IgD-negative memory B cell (primary cell): ENCODE data around the gene TIMM17A. TPM values are rescaled to one million over a fixed set of nuclear protein-coding genes. Genes with fewer than 3 reads are reported as not detected.

Source experiments
- H3K27ac Mint-ChIP-seq, 3 donors: one replicate each; pipeline ENCODE4 v1.8.0; 2020 to 2022; ENCODE audit warnings: mild to moderate bottlenecking in 3 of 3, mixed read lengths in 3 of 3, moderate library complexity in 1 of 3
- H3K27me3 Mint-ChIP-seq: one replicate; pipeline ENCODE4 v1.8.0; 2021; ENCODE audit warnings: mixed read lengths
- H3K36me3 Mint-ChIP-seq: one replicate; pipeline ENCODE4 v1.8.0; 2020; ENCODE audit warnings: mild to moderate bottlenecking, mixed read lengths
- H3K4me1 Mint-ChIP-seq, 3 donors: one replicate each; pipeline ENCODE4 v1.8.0; 2020 to 2022; ENCODE audit warnings: mixed read lengths in 3 of 3, mild to moderate bottlenecking in 1 of 3
- H3K4me3 Mint-ChIP-seq, 4 donors: one replicate each; pipeline ENCODE4 v1.8.0; 2020 to 2022; ENCODE audit warnings: mild to moderate bottlenecking in 4 of 4, mixed read lengths in 4 of 4, moderate library complexity in 3 of 4
- H3K9me3 Mint-ChIP-seq, 3 donors: one replicate each; pipeline ENCODE4 v1.8.0; 2020 to 2021; ENCODE audit warnings: mixed read lengths in 3 of 3, mild to moderate bottlenecking in 1 of 3
- polyA plus RNA-seq: library from polyadenylated mRNA; unstranded; fragments of 300-500 nt; fragmentation: Illumina TruSeq; gene quantifications from one replicate; pipeline ENCODE4 v1.2.3, GENCODE V29; 2021

TIMM17A gene
- 31.3 TPM for polyA plus RNA-seq

DNA sequence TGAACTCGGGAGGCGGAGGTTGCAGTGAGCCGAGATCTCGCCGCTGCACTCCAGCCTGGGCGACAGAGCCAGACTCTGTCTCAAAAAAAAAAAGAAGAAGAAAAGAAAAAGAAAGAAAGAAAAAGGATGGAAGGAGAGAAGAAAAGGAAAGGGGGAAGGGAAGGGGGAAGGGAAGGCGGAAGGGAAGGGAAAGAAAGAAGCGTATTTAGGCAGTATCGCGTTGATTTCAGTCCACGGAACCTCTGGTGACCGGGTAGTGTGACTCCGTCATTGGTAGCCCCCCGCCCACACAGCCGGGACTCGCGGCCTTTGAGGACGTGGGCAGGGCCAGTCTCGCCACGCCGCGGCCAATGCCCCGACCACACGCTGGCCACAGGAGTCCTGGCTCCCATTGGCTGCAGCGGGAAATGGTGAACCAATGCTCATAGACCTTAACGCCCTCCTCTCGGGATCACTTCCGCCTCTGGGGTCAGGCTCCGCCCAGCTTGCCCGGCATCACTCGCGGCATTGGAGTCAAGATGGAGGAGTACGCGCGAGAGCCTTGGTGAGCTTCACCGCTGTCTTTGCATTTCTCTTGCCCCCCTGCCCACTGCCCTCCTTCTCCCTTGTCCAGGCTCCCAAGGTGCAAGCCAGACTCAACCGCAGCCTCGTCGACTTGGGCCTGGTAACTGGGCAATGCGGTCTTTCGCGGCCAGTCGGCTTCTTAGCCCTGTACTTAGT lies at the start of gene TIMM17A:
TSS of gene TIMM17A (plus strand) at position 495 of the 720 bp plus-strand sequence. CDS start at position 519, 24 bp downstream.
- H3K27ac Mint-ChIP-seq, result peak within 1 kb of the TSS; percentile 93 to 99 (median 97)
- no peaks in the 10 kb centered on the region for H3K36me3 Mint-ChIP-seq
- no peaks in the 10 kb centered on the region for H3K9me3 Mint-ChIP-seq
- H3K4me1 Mint-ChIP-seq, result peaks cover 6 to 18% (median 15%) of the 10 kb centered on the region in 3 donors
- H3K27me3 Mint-ChIP-seq, result no peaks in the 10 kb centered on the region
- peak within 1 kb of the TSS; percentile 96 to 98 (median 96) for H3K4me3 Mint-ChIP-seq

DNA sequence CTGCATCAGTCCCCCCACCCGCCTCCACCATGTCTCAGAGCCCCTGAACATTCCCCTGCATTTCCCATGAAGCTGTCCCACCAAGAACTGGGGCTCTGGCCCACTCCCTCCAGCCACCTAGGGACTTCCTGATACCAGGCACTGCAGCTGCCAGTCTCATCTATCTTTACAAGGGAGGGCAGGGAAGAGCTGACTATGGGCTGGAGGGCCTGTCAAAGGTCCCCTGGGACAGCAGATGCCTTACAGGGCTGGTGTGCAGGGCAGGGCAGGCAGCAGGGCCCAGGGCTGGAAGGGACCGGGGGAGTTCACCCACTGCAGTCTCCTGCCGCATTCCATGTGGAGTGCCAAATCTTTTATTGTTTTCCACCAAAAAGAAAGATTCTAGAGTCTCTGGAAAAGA lies 49.0 kb upstream of the TIMM17A start:
- Mint-ChIP-seq H3K9me3 (no peaks in the 10 kb centered on the region), H3K27ac (no peak overlapping the region), H3K36me3 (no peaks in the 10 kb centered on the region), H3K4me3 (no peak overlapping the region), H3K27me3 (peaks cover 2% of the 10 kb centered on the region), H3K4me1 (no peaks in the 10 kb centered on the region)

GRCh38 chr1:201907621-201908020 lies 47.7 kb upstream of the TIMM17A start:
- Mint-ChIP-seq H3K4me3 (no peak overlapping the region), H3K27me3 (peaks cover 2% of the 10 kb centered on the region), H3K4me1 (no peaks in the 10 kb centered on the region), H3K27ac (no peak overlapping the region), H3K9me3 (no peaks in the 10 kb centered on the region), H3K36me3 (no peaks in the 10 kb centered on the region)

GRCh38 chr1:201911826-201912571 lies 43.3 kb upstream of the TIMM17A start:
- no peak overlapping the region for H3K27ac Mint-ChIP-seq
- no peak overlapping the region for H3K4me3 Mint-ChIP-seq
- no peaks in the 10 kb centered on the region for H3K36me3 Mint-ChIP-seq
- H3K4me1 Mint-ChIP-seq, result peaks cover 0 to 1% (median 0%) of the 10 kb centered on the region in 3 donors
- peaks cover 8% of the 10 kb centered on the region for H3K27me3 Mint-ChIP-seq
- no peaks in the 10 kb centered on the region for H3K9me3 Mint-ChIP-seq

- Mint-ChIP-seq H3K4me3 (no peak overlapping the region), H3K4me1 (peaks cover 0 to 1% (median 0%) of the 10 kb centered on the region in 3 donors), H3K27me3 (peaks cover 8% of the 10 kb centered on the region), H3K36me3 (no peaks in the 10 kb centered on the region), H3K9me3 (no peaks in the 10 kb centered on the region), H3K27ac (no peak overlapping the region)
Measured at GRCh38 chr1:201912832-201913231, 42.5 kb upstream of the TIMM17A start.

- Mint-ChIP-seq H3K4me3 (no peak overlapping the region), H3K4me1 (peaks cover 0 to 1% (median 0%) of the 10 kb centered on the region in 3 donors), H3K27ac (no peak overlapping the region), H3K27me3 (peaks cover 8% of the 10 kb centered on the region), H3K9me3 (no peaks in the 10 kb centered on the region), H3K36me3 (no peaks in the 10 kb centered on the region)
Measured at GRCh38 chr1:201914456-201915235, 40.7 kb upstream of the TIMM17A start.

GRCh38 chr1:201916649-201917249 lies 38.6 kb upstream of the TIMM17A start:
- Mint-ChIP-seq H3K27ac (no peak overlapping the region), H3K27me3 (peaks cover 12% of the 10 kb centered on the region), H3K9me3 (no peaks in the 10 kb centered on the region), H3K4me3 (no peak overlapping the region), H3K4me1 (peaks cover 0 to 1% (median 0%) of the 10 kb centered on the region in 3 donors), H3K36me3 (no peaks in the 10 kb centered on the region)

DNA sequence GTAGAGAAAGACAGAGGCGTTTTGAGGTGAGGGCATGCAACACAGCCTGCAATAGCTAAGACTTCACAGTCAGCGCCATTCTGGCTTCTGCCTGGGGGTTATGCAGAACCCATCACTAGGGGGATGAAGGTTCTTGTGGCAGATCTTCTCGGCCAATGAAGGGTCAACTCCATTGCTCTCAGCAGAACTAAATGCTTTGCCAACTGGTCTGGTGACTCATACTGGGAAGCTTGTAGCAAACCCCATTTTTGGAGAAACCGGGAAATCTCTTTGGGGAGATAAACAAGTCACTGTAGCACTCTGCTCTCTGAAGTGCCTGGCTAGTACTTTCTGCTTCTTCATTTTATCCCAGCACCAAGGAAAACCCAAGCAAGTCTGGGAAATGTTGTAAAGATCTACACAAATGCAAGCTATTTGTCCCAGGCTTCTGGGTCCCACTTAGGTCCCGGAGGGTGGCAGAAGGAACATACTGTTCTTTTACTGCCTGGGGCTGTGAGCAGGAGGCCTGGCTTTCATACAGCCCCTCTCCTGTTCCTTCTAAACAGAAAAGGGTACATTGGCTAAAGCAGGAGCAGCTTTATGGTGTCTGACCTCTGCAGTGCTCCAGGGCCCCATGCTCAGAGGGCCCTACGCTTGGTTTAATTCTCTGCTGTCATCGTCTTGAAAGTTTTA lies 37.8 kb upstream of the TIMM17A start:
- no peak overlapping the region for H3K4me3 Mint-ChIP-seq
- H3K36me3 Mint-ChIP-seq, result no peaks in the 10 kb centered on the region
- H3K4me1 Mint-ChIP-seq, result peaks cover 0 to 1% (median 0%) of the 10 kb centered on the region in 3 donors
- peaks cover 0 to 3% (median 0%) of the 10 kb centered on the region in 3 donors for H3K9me3 Mint-ChIP-seq
- H3K27me3 Mint-ChIP-seq, result peaks cover 12% of the 10 kb centered on the region
- no peak overlapping the region for H3K27ac Mint-ChIP-seq

DNA sequence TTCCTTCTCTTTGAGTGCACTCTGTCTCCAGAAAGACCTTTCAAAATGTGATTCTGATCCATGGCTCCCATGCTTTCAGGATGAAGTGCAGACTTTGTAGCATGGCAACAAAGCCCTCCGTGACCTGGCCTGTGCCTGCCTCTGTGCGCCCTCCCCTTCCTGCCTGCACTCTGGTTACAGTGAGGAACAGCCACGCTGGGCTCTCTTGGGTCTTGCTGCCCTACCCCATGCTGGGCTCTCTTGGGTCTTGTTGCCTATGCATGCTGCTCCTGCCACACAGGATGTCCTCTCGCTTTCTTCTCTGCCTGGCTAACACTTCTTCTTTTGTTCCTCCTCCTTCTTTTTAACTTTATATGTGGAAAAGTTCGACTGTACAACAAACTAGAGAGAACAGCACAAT lies 37.0 kb upstream of the TIMM17A start:
- no peak overlapping the region for H3K4me3 Mint-ChIP-seq
- peaks cover 0 to 3% (median 0%) of the 10 kb centered on the region in 3 donors for H3K9me3 Mint-ChIP-seq
- no peaks in the 10 kb centered on the region for H3K36me3 Mint-ChIP-seq
- peaks cover 0 to 1% (median 0%) of the 10 kb centered on the region in 3 donors for H3K4me1 Mint-ChIP-seq
- H3K27ac Mint-ChIP-seq, result no peak overlapping the region
- peaks cover 12% of the 10 kb centered on the region for H3K27me3 Mint-ChIP-seq

DNA sequence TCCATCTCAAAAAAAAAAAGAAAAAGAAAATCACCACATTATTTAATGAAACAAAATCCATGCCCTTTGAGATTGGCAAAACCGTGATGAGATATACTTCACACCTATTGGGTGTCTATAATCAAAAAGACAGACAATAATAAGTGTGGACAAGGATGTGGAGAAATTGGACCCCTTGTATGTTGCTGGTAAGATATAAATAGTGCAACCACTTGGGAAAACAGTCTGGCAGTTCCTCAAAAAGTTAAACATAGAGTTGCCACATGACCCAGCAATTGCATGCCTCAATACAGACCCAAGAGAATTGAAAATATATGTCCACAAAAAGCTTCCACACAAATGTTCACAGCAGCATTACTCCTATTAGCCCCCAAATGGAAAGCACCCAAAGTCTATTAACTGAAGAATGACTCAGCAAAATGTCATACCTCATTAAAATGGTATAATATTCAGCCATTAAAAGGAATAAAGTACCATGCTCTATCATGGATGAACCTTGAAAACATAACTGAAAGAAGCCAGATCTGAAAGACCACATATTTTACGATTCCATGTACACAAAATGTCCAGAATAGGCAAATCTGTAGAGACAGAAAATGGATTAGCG lies 33.2 kb upstream of the TIMM17A start:
- Mint-ChIP-seq H3K9me3 (peaks cover 0 to 3% (median 0%) of the 10 kb centered on the region in 3 donors), H3K27ac (no peak overlapping the region), H3K36me3 (no peaks in the 10 kb centered on the region), H3K27me3 (peaks cover 10% of the 10 kb centered on the region), H3K4me1 (peaks cover 0 to 1% (median 0%) of the 10 kb centered on the region in 3 donors), H3K4me3 (no peak overlapping the region)

DNA sequence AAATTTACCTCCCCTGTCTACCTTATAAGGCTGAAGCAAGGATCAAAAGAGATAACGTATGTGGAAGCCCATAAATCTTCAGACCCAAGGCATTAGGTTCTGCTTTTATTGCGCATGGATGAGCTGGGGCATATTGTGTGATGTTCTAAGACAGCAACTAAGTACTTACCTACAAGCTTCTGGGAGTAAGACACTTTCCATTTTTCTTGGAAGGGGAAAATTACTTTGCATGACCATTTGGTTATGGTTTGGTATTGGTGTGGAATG lies 30.1 kb upstream of the TIMM17A start:
- Mint-ChIP-seq H3K4me3 (no peak overlapping the region), H3K9me3 (peaks cover 0 to 3% (median 1%) of the 10 kb centered on the region in 3 donors), H3K4me1 (peaks cover 0 to 1% (median 0%) of the 10 kb centered on the region in 3 donors), H3K27ac (no peak overlapping the region), H3K36me3 (no peaks in the 10 kb centered on the region), H3K27me3 (peaks cover 10% of the 10 kb centered on the region)

- peaks cover 7% of the 10 kb centered on the region for H3K27me3 Mint-ChIP-seq
- no peak overlapping the region for H3K4me3 Mint-ChIP-seq
- peaks cover 0 to 3% (median 1%) of the 10 kb centered on the region in 3 donors for H3K9me3 Mint-ChIP-seq
- H3K4me1 Mint-ChIP-seq, result peaks cover 0 to 1% (median 0%) of the 10 kb centered on the region in 3 donors
- H3K36me3 Mint-ChIP-seq, result no peaks in the 10 kb centered on the region
- H3K27ac Mint-ChIP-seq, result no peak overlapping the region
Measured at GRCh38 chr1:201925981-201926645, 29.2 kb upstream of the TIMM17A start.

DNA sequence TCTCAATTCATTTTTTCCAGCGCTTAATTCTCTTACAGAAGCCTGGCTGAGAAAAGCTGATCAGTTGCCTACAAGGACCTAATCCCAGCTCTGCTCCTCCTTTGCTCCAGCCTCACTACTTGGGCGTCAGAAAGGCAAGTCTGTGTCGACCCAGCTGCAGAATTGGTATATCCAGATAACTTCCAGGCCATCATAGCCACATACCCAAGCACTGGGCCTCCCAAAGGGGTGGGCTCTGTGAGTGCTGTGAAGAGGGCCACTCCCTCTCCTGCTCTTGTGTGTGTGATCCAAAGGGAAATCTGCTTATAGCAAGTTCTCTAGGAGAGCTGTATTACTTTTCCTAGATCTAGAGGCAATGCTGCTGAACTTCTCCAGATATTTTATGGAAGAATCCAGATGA lies 27.0 kb upstream of the TIMM17A start:
- Mint-ChIP-seq H3K27me3 (peaks cover 4% of the 10 kb centered on the region), H3K27ac (no peak overlapping the region), H3K4me1 (peaks cover 0 to 1% (median 0%) of the 10 kb centered on the region in 3 donors), H3K36me3 (no peaks in the 10 kb centered on the region), H3K9me3 (peaks cover 0 to 1% (median 0%) of the 10 kb centered on the region in 3 donors), H3K4me3 (no peak overlapping the region)
